Activated T-cell treated with anti-CD3 and anti-CD28 coated beads, Interleukin-2, amount 50 U/mL, for 4 hours (primary cell): ENCODE data around the gene AIF1L. TPM values are rescaled to one million over a fixed set of nuclear protein-coding genes. Genes with fewer than 3 reads are reported as not detected.

Experiments used
- ATAC-seq, 2 donors: fragments of 200-7000 bp; cut with Tn5 transposase; one replicate each; pipeline ENCODE4 v1.10.0; 2021
- DNase-seq: peaks from one replicate; pipeline ENCODE4 v3.0.0-alpha.2; 2020
- H3K27me3 Mint-ChIP-seq: one replicate; pipeline ENCODE4 v1.8.0; 2021; ENCODE audit warnings: low read depth, mixed read lengths
- H3K36me3 Mint-ChIP-seq: one replicate; pipeline ENCODE4 v1.8.0; 2022; ENCODE audit warnings: mixed read lengths; ENCODE audit not compliant: insufficient read depth
- H3K4me1 Mint-ChIP-seq: one replicate; pipeline ENCODE4 v1.8.0; 2021; ENCODE audit warnings: low read depth, mixed read lengths
- H3K4me3 Mint-ChIP-seq: one replicate; pipeline ENCODE4 v1.8.0; 2021; ENCODE audit warnings: mild to moderate bottlenecking, moderate library complexity, mixed read lengths
- H3K9me3 Mint-ChIP-seq: one replicate; pipeline ENCODE4 v1.8.0; 2021; ENCODE audit warnings: mixed read lengths
- total RNA-seq, 3 donors: library from RNA; stranded (reverse); gene quantifications; one replicate each; pipeline ENCODE4 v1.2.1, GENCODE V29; 2021

AIF1L gene
- total RNA-seq, 3 donors from 2014 or later = 0.13 to 2.0 (median 0.27) TPM

- H3K27me3 Mint-ChIP-seq = peaks cover 3% of the 10 kb centered on the region
- H3K4me1 Mint-ChIP-seq = no peaks in the 10 kb centered on the region
- H3K9me3 Mint-ChIP-seq = no peaks in the 10 kb centered on the region
- H3K36me3 Mint-ChIP-seq = no peaks in the 10 kb centered on the region
- no peak overlapping the region for H3K4me3 Mint-ChIP-seq
- ATAC-seq = no peak
- no peak for DNase-seq
These were observed 28.1 kb upstream of the AIF1L start for GRCh38 chr9:131068076-131068816.

- H3K4me3 Mint-ChIP-seq = no peak overlapping the region
These were observed 26.6 kb upstream of the AIF1L start for GRCh38 chr9:131069699-131070098.

GRCh38 chr9:131072107-131072870 is 24.0 kb upstream of the AIF1L start:
- Mint-ChIP-seq H3K27me3 (no peaks in the 10 kb centered on the region), H3K4me1 (no peaks in the 10 kb centered on the region)
- ATAC-seq = no peak

More at GRCh38 chr9:131069699-131070098, 26.6 kb upstream of the AIF1L start:
- Mint-ChIP-seq H3K27me3 (peaks cover 3% of the 10 kb centered on the region), H3K9me3 (no peaks in the 10 kb centered on the region), H3K4me1 (no peaks in the 10 kb centered on the region), H3K36me3 (no peaks in the 10 kb centered on the region)
- DNase-seq (no peak), ATAC-seq (no peak)

GRCh38 chr9:131072871-131073237 is 23.5 kb upstream of the AIF1L start:
- ATAC-seq = no peak
- Mint-ChIP-seq H3K27me3 (no peaks in the 10 kb centered on the region), H3K9me3 (no peaks in the 10 kb centered on the region), H3K4me3 (no peak overlapping the region), H3K36me3 (no peaks in the 10 kb centered on the region), H3K4me1 (no peaks in the 10 kb centered on the region)
- DNase-seq = no peak

More at GRCh38 chr9:131072107-131072870, 24.0 kb upstream of the AIF1L start:
- Mint-ChIP-seq H3K9me3 (no peaks in the 10 kb centered on the region), H3K36me3 (no peaks in the 10 kb centered on the region), H3K4me3 (no peak overlapping the region)
- DNase-seq = no peak

- no peaks in the 10 kb centered on the region for H3K9me3 Mint-ChIP-seq
- no peaks in the 10 kb centered on the region for H3K36me3 Mint-ChIP-seq
- H3K4me1 Mint-ChIP-seq = no peaks in the 10 kb centered on the region
- H3K4me3 Mint-ChIP-seq = no peak overlapping the region
- ATAC-seq = no peak
- H3K27me3 Mint-ChIP-seq = no peaks in the 10 kb centered on the region
- no peak for DNase-seq
These were observed 19.8 kb upstream of the AIF1L start for GRCh38 chr9:131076347-131077195.

- no peak for ATAC-seq
- H3K9me3 Mint-ChIP-seq = no peaks in the 10 kb centered on the region
These were observed 17.6 kb upstream of the AIF1L start for GRCh38 chr9:131078427-131079366.

GRCh38 chr9:131080589-131080988 is 15.7 kb upstream of the AIF1L start:
- Mint-ChIP-seq H3K27me3 (peaks cover 3% of the 10 kb centered on the region), H3K36me3 (no peaks in the 10 kb centered on the region), H3K4me1 (no peaks in the 10 kb centered on the region), H3K4me3 (no peak overlapping the region), H3K9me3 (no peaks in the 10 kb centered on the region)
- ATAC-seq (no peak), DNase-seq (no peak)

More at GRCh38 chr9:131078427-131079366, 17.6 kb upstream of the AIF1L start:
- Mint-ChIP-seq H3K4me1 (no peaks in the 10 kb centered on the region), H3K36me3 (no peaks in the 10 kb centered on the region), H3K4me3 (no peak overlapping the region), H3K27me3 (no peaks in the 10 kb centered on the region)
- DNase-seq = no peak

- ATAC-seq = no peak
- Mint-ChIP-seq H3K4me1 (no peaks in the 10 kb centered on the region), H3K9me3 (no peaks in the 10 kb centered on the region), H3K4me3 (no peak overlapping the region), H3K27me3 (peaks cover 3% of the 10 kb centered on the region), H3K36me3 (no peaks in the 10 kb centered on the region)
- DNase-seq = no peak
These were observed 14.5 kb upstream of the AIF1L start for GRCh38 chr9:131081868-131082267.

- DNase-seq = no peak
- Mint-ChIP-seq H3K27me3 (peaks cover 3% of the 10 kb centered on the region), H3K4me3 (no peak overlapping the region), H3K4me1 (no peaks in the 10 kb centered on the region), H3K36me3 (no peaks in the 10 kb centered on the region), H3K9me3 (no peaks in the 10 kb centered on the region)
- ATAC-seq = no peak
These were observed 13.4 kb upstream of the AIF1L start for GRCh38 chr9:131082774-131083512.

GRCh38 chr9:131084661-131085369 is 11.5 kb upstream of the AIF1L start:
- Mint-ChIP-seq H3K4me1 (no peaks in the 10 kb centered on the region), H3K27me3 (peaks cover 3% of the 10 kb centered on the region), H3K9me3 (no peaks in the 10 kb centered on the region), H3K4me3 (no peak overlapping the region), H3K36me3 (no peaks in the 10 kb centered on the region)
- DNase-seq (no peak), ATAC-seq (no peak)

- no peak for DNase-seq
- ATAC-seq = no peak
- Mint-ChIP-seq H3K4me1 (no peaks in the 10 kb centered on the region), H3K27me3 (peaks cover 3% of the 10 kb centered on the region), H3K9me3 (no peaks in the 10 kb centered on the region), H3K4me3 (no peak overlapping the region), H3K36me3 (no peaks in the 10 kb centered on the region)
These were observed 10.8 kb upstream of the AIF1L start for GRCh38 chr9:131085370-131086122.

GRCh38 chr9:131087354-131087893 is 8.9 kb upstream of the AIF1L start:
- H3K4me3 Mint-ChIP-seq = no peak overlapping the region
- peaks cover 3% of the 10 kb centered on the region for H3K27me3 Mint-ChIP-seq
- H3K4me1 Mint-ChIP-seq = no peaks in the 10 kb centered on the region
- no peaks in the 10 kb centered on the region for H3K9me3 Mint-ChIP-seq
- H3K36me3 Mint-ChIP-seq = no peaks in the 10 kb centered on the region
- ATAC-seq = no peak
- DNase-seq = no peak
